Liver (tissue), 3 donors: Measurements from ENCODE around the gene TMEM117.

Experiments
- ATF3 ChIP-seq: IDR thresholded peaks from 2 replicates; pipeline ENCODE4 v1.6.1; 2016; ENCODE audit warnings: antibody characterized with exemption
- CTCF ChIP-seq: fragments of 150-350 bp; IDR thresholded peaks from 2 replicates; pipeline ENCODE4 v1.5.1; 2017; ENCODE audit warnings: improper control_type of control experiment, low read depth, low read length; ENCODE audit not compliant: missing input control
- FOXA2 ChIP-seq: IDR thresholded peaks from 2 replicates; pipeline ENCODE4 v1.6.1; 2016; ENCODE audit warnings: antibody characterized with exemption
- JUND ChIP-seq, 2 donors: IDR thresholded peaks; 2 replicates each; pipeline ENCODE4 v1.6.1; 2016; ENCODE audit warnings: antibody characterized with exemption in 2 of 2
- MAX ChIP-seq: IDR thresholded peaks from 2 replicates; pipeline ENCODE4 v1.6.1; 2016; ENCODE audit warnings: antibody characterized with exemption
- RAD21 ChIP-seq, 2 donors: IDR thresholded peaks; 2 replicates each; pipeline ENCODE4 v1.6.1; 2016; ENCODE audit warnings: antibody characterized with exemption in 2 of 2, mild to moderate bottlenecking in 2 of 2
- SP1 ChIP-seq: IDR thresholded peaks from 2 replicates; pipeline ENCODE4 v1.6.1; 2018; ENCODE audit warnings: antibody characterized with exemption, mild to moderate bottlenecking
- TAF1 ChIP-seq: conservative IDR thresholded peaks from 2 replicates; pipeline ENCODE4 v1.6.1; 2016; ENCODE audit warnings: antibody characterized with exemption, mild to moderate bottlenecking
- YY1 ChIP-seq: IDR thresholded peaks from 2 replicates; pipeline ENCODE4 v1.6.1; 2016; ENCODE audit warnings: antibody characterized with exemption, mild to moderate bottlenecking
- donor health status: healthy.
- donor health status: healthy.

DNA sequence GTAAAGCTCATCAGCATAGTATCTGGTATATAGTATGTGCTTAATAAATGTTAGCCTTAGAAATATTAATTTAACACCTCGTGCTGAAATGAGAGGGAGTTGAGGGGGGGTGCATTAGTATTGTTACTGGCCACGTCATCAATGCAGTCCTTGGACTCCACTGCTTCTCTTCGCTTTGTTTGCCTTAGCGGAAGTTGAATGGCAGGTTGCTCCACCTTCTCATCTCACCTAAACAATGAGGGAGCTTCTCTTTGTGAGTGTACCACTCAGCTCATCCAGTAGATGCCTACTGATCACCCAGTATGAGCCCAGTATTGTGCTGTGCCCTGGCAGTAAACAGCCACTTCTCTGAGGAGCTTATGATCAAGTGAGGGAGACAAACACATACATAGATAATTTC, 4.5 kb downstream of the TMEM117 start:
- TF ChIP-seq ATF3 (no peak), CTCF (no peak), RAD21 (IDR thresholded peaks at IDR 0.05) (no peak), YY1 (no peak), FOXA2 (no peak), MAX (no peak), SP1 (no peak), JUND (IDR thresholded peaks at IDR 0.05) (no peak), TAF1 (no peak)
